H1 (cell line): Measurements from ENCODE around the gene SMURF2. TPM values are rescaled to one million over a fixed set of nuclear protein-coding genes. Genes with fewer than 3 reads are reported as not detected.
"Not testable (repeated sequence)": the region's sequence is repeated elsewhere in the genome, so short reads cannot be mapped to it uniquely, and the experiment has no call there.

Experiments
- CTCF ChIA-PET: fragments of 300-600 bp; sonication (Branson Sonifier 250); formaldehyde crosslinking; loops from one replicate; lab custom pipeline; 2021; ENCODE audit not compliant: partially characterized antibody; lab: Charles Lee
- POLR2A ChIA-PET: fragments of 300-600 bp; sonication (Branson Sonifier 250); formaldehyde crosslinking; loops from one replicate; lab custom pipeline; 2021; ENCODE audit warnings: inconsistent platforms; ENCODE audit not compliant: partially characterized antibody; lab: Charles Lee
- DNase-seq, 2 experiments: peaks; one replicate each; pipeline versions ENCODE4 v3.0.0 to v3.0.0-alpha.2; 2010 to 2022; ENCODE audit warnings: low spot score in 2 of 2, low read depth in 1 of 2, mixed read lengths in 1 of 2
- FAIRE-seq: peaks from 2 replicates; lab custom pipeline; 2011; peaks lifted over from hg19 to GRCh38; lab: Jason Lieb, UNC
- H2AFZ ChIP-seq: 2 replicates; pipeline ENCODE4 v1.8.1; 2012; ENCODE audit warnings: low read length, inconsistent platforms
- H2AK5ac ChIP-seq: 2 replicates; pipeline ENCODE4 v1.6.1; 2013; ENCODE audit warnings: low read depth, low read length
- H2BK120ac ChIP-seq: replicated peaks from 2 replicates; pipeline ENCODE3; 2013; ENCODE audit warnings: low read depth, low read length, inconsistent platforms
- H2BK12ac ChIP-seq: 2 replicates; pipeline ENCODE4 v1.6.1; 2013; ENCODE audit warnings: low read depth, low read length
- H2BK15ac ChIP-seq: 2 replicates; pipeline ENCODE4 v1.6.1; 2013; ENCODE audit warnings: low read length
- H2BK20ac ChIP-seq: 2 replicates; pipeline ENCODE4 v1.6.1; 2013; ENCODE audit warnings: low read length
- H2BK5ac ChIP-seq: 2 replicates; pipeline ENCODE4 v1.6.1; 2013; ENCODE audit warnings: low read depth, low read length
- H3K14ac ChIP-seq: 2 replicates; pipeline ENCODE4 v1.6.1; 2013; ENCODE audit warnings: inconsistent platforms; ENCODE audit not compliant: insufficient read length
- H3K18ac ChIP-seq: 2 replicates; pipeline ENCODE4 v1.6.1; 2013; ENCODE audit warnings: low read length; ENCODE audit errors: extremely low read depth
- H3K23ac ChIP-seq: 2 replicates; pipeline ENCODE4 v1.6.1; 2013; ENCODE audit warnings: inconsistent platforms; ENCODE audit not compliant: insufficient read length
- H3K23me2 ChIP-seq: 2 replicates; pipeline ENCODE4 v1.6.1; 2013; ENCODE audit warnings: low read depth, low read length
- H3K27ac ChIP-seq: 2 replicates; pipeline ENCODE4 v1.6.1; 2011; ENCODE audit warnings: low read depth, low read length, inconsistent platforms
- H3K27me3 ChIP-seq, 4 experiments: replicated peaks in 1 of 4; 1 replicate in 1 of 4; 2 replicates in 3 of 4; pipeline versions ENCODE4 v1.6.1 to v1.8.1; 2011 to 2013; ENCODE audit warnings: low read length in 3 of 4, mild to moderate bottlenecking in 3 of 4, inconsistent platforms in 2 of 4, mixed read lengths in 2 of 4, moderate library complexity in 1 of 4; ENCODE audit not compliant: control insufficient read depth in 3 of 4, insufficient read depth in 3 of 4; ENCODE audit errors: extremely low read depth in 1 of 4
- H3K36me3 ChIP-seq, 4 experiments: 2 replicates each; pipeline versions ENCODE4 v1.6.1 to v1.8.1; 2011 to 2013; ENCODE audit warnings: mild to moderate bottlenecking in 4 of 4, low read length in 3 of 4, moderate library complexity in 2 of 4, control low read depth in 1 of 4, inconsistent platforms in 1 of 4; ENCODE audit not compliant: insufficient read depth in 4 of 4, control insufficient read depth in 2 of 4
- H3K4ac ChIP-seq: replicated peaks from 2 replicates; pipeline ENCODE3; 2013; ENCODE audit warnings: low read length, low read depth, mixed read lengths, inconsistent platforms; ENCODE audit not compliant: insufficient read length
- H3K4me1 ChIP-seq, 4 experiments: replicated peaks in 1 of 4; 1 replicate in 1 of 4; 2 replicates in 3 of 4; pipeline versions ENCODE4 v1.6.1 to v1.8.1; 2011 to 2013; ENCODE audit warnings: low read length in 3 of 4, inconsistent platforms in 2 of 4, mixed read lengths in 1 of 4; ENCODE audit not compliant: insufficient read depth in 4 of 4, control insufficient read depth in 3 of 4
- H3K4me2 ChIP-seq, 2 experiments: 2 replicates each; pipeline versions ENCODE4 v1.6.1 to v1.8.1; 2011 to 2013; ENCODE audit warnings: low read depth in 2 of 2, low read length in 2 of 2, control low read depth in 1 of 2, inconsistent platforms in 1 of 2, mild to moderate bottlenecking in 1 of 2; ENCODE audit not compliant: insufficient read depth in 1 of 2
- H3K4me3 ChIP-seq, 4 experiments: fragments of 200-600, 300-600 bp in 1 of 4; sonication (generic), shearing (Covaris generic), sonication (Bioruptor Twin) in 1 of 4; 2 replicates each; pipeline versions ENCODE4 v1.5.1 to v1.8.1; 2011 to 2016; ENCODE audit warnings: low read length in 4 of 4, low read depth in 3 of 4, control low read depth in 2 of 4, inconsistent platforms in 2 of 4, mild to moderate bottlenecking in 2 of 4, mixed read lengths in 1 of 4, moderate library complexity in 1 of 4; ENCODE audit not compliant: insufficient read depth in 2 of 4; ENCODE audit errors: extremely low read depth in 1 of 4
- H3K56ac ChIP-seq: replicated peaks from 2 replicates; pipeline ENCODE3; 2013; ENCODE audit warnings: low read depth, mild to moderate bottlenecking, mixed read lengths, low read length, inconsistent platforms; ENCODE audit not compliant: insufficient read length
- H3K79me1 ChIP-seq: 2 replicates; pipeline ENCODE4 v1.6.1; 2013; ENCODE audit warnings: low read depth, low read length, control low read depth
- H3K79me2 ChIP-seq, 2 experiments: 2 replicates each; pipeline versions ENCODE4 v1.6.1 to v1.8.1; 2012 to 2013; ENCODE audit warnings: low read length in 2 of 2, mild to moderate bottlenecking in 2 of 2, inconsistent platforms in 1 of 2; ENCODE audit not compliant: insufficient read depth in 2 of 2, control insufficient read depth in 1 of 2
- H3K9ac ChIP-seq, 4 experiments: replicated peaks in 1 of 4; 1 replicate in 1 of 4; 2 replicates in 3 of 4; pipeline versions ENCODE4 v1.6.1 to v1.8.1; 2011 to 2013; ENCODE audit warnings: low read depth in 3 of 4, low read length in 3 of 4, control low read depth in 2 of 4, mild to moderate bottlenecking in 2 of 4, moderate library complexity in 2 of 4, inconsistent platforms in 1 of 4; ENCODE audit errors: extremely low read depth in 1 of 4
- H3K9me3 ChIP-seq, 2 experiments: 2 replicates each; pipeline versions ENCODE4 v1.6.1 to v1.8.1; 2012 to 2013; ENCODE audit warnings: mild to moderate bottlenecking in 2 of 2, moderate library complexity in 2 of 2, control low read depth in 1 of 2, inconsistent platforms in 1 of 2, low read depth in 1 of 2, low read length in 1 of 2, mixed read lengths in 1 of 2; ENCODE audit not compliant: insufficient read depth in 2 of 2
- H4K20me1 ChIP-seq, 2 experiments: replicated peaks in 1 of 2; 2 replicates each; pipeline versions ENCODE3 to v1.8.1; 2011 to 2013; ENCODE audit warnings: inconsistent platforms in 2 of 2, low read length in 2 of 2, mild to moderate bottlenecking in 1 of 2; ENCODE audit not compliant: insufficient read depth in 2 of 2, control insufficient read depth in 1 of 2
- H4K5ac ChIP-seq: 2 replicates; pipeline ENCODE4 v1.6.1; 2013; ENCODE audit warnings: low read length, low read depth, mixed read lengths, inconsistent platforms; ENCODE audit not compliant: insufficient read length
- H4K8ac ChIP-seq: 2 replicates; pipeline ENCODE4 v1.8.0; 2013; ENCODE audit warnings: mild to moderate bottlenecking, moderate library complexity, low read length, inconsistent platforms; ENCODE audit not compliant: insufficient read depth; ENCODE audit errors: extremely low read depth
- H4K91ac ChIP-seq: replicated peaks from 2 replicates; pipeline ENCODE3; 2013; ENCODE audit warnings: low read length, mixed read lengths, inconsistent platforms; ENCODE audit not compliant: insufficient read length
- WGBS, 2 experiments: shearing (Covaris generic) in 1 of 2; methylation state at CpG; one replicate each; pipeline versions ENCODE4 v1.1.6 to v1.1.7; 2013 to 2015; ENCODE audit warnings: low lambda C conversion rate in 2 of 2, mixed read lengths in 2 of 2, inconsistent platforms in 1 of 2, low coverage in 1 of 2, missing lambda C conversion rate in 1 of 2; ENCODE audit not compliant: insufficient replicate concordance in 2 of 2, insufficient coverage in 1 of 2, insufficient read length in 1 of 2; ENCODE audit errors: extremely low coverage in 1 of 2, missing lambda C conversion rate in 1 of 2; 5-methylcytosine and 5-hydroxymethylcytosine counted together
- polyA plus RNA-seq, 7 experiments: library from polyadenylated mRNA; depleted of rRNA in 3 of 7; stranded (reverse) in 5 of 7; unstranded in 2 of 7; fragments of >200 nt in 5 of 7; fragments of 200-250 nt in 2 of 7; gene quantifications; 1 replicate in 5 of 7; 2 replicates in 1 of 7; 4 replicates in 1 of 7; pipeline versions ENCODE4 v1.2.1 to v1.2.3, GENCODE V29; 2011 to 2013; ENCODE audit warnings: missing spikeins in 2 of 7, mixed read lengths in 2 of 7
- total RNA-seq: library from RNA; stranded (reverse); fragmentation: NEBNext Ultra II Directional; extraction: Animal tissue kit (Norgen Biotek cat#: 25700); gene quantifications from 2 replicates; pipeline ENCODE4 v1.2.1, GENCODE V29; 2021

SMURF2 gene
- total and polyA plus RNA-seq, 2 of the 8 experiments (the other 6 are each of a cell fraction or from before 2014, with no cell fraction given), result 7.2 to 29.2 TPM

- H2AFZ ChIP-seq, H4K8ac ChIP-seq, H2BK120ac ChIP-seq, DNase-seq, H2BK15ac ChIP-seq, H3K36me3 ChIP-seq, H3K4me1 ChIP-seq, CTCF ChIA-PET, H3K14ac ChIP-seq, H3K4me2 ChIP-seq, H2BK20ac ChIP-seq, FAIRE-seq, H3K79me1 ChIP-seq, H3K27ac ChIP-seq, H4K20me1 ChIP-seq, H3K56ac ChIP-seq, H3K18ac ChIP-seq, H3K23me2 ChIP-seq, H2BK5ac ChIP-seq, H4K5ac ChIP-seq, H3K4me3 ChIP-seq, H4K91ac ChIP-seq, H3K27me3 ChIP-seq, H3K23ac ChIP-seq, H3K9me3 ChIP-seq, H3K4ac ChIP-seq, H3K9ac ChIP-seq, POLR2A ChIA-PET, H2AK5ac ChIP-seq, H2BK12ac ChIP-seq: not testable (repeated sequence)
- WGBS, 2 experiments, result 88% methylated on average over 2 of the region's 2 CpGs; no CpG with 5 or more reads in 1 of the 2 experiments
- H3K79me2 ChIP-seq, result peaks cover 0 to 48% of the 10 kb centered on the region in 2 experiments; a peak in 3 of 4 replicates
Measured at GRCh38 chr17:64610244-64610643, 51.9 kb downstream of the SMURF2 start.
